HG02610 (cell line): ENCODE data around the gene ADRA2B.

Source experiments
- ATAC-seq: cut with Tn5 transposase; IDR thresholded peaks from one replicate; pipeline ENCODE4 v1.9.1; 2021; ENCODE audit warnings: mild to moderate bottlenecking, moderate library complexity; ENCODE audit not compliant: unreplicated experiment

Gene ADRA2B

DNA sequence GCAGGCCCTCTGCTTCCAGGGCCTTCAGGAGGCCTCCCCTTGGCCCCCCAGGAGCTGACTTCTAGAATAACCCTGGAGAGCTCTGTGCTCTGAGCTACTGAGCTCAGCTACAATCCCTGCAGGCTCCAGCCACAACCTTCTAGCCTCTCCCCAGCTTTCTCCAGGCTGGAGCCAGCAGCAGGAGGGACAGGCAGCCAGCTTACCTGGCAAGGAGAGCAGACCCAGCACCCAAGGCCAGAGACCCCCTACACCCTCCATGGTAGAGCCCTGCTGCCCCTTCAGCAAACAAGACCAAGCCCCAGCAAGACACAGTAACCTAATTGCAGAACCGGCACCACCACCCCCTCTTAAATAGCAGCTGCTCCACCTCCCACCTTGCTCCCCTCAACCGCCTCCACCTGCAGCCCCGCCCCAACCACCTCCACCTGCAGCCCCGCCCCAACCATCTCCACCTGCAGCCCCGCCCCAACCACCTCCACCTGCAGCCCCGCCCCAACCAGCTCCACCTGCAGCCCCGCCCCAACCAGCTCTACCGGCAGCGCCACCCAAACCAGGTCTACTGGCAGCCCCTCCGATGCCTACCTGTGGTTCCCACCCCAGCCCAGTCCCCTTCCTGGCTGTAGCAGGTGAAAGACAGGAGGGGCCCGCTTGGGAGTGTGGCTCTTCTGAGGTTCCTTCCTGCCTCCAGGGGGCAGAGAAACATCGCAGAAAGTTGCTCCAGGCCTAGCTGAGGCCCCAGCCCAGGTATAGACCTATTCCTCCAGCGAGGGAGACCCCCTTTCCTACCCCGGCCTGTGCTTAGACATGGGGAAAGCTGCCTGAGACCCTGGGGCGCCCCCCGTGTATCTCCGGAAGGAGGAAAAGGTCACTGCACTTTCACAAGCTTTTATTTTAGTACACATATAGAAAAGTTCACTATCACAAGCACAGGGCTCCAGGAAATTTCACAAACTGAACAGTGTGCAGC, 22.1 kb upstream of the ADRA2B start, which contains the start of gene ASTL:
ASTL (minus strand) TSS at position 324 of the 967 bp plus-strand sequence; CDS start at position 258, 66 bp downstream.
- peak; percentile 35 for ATAC-seq

DNA sequence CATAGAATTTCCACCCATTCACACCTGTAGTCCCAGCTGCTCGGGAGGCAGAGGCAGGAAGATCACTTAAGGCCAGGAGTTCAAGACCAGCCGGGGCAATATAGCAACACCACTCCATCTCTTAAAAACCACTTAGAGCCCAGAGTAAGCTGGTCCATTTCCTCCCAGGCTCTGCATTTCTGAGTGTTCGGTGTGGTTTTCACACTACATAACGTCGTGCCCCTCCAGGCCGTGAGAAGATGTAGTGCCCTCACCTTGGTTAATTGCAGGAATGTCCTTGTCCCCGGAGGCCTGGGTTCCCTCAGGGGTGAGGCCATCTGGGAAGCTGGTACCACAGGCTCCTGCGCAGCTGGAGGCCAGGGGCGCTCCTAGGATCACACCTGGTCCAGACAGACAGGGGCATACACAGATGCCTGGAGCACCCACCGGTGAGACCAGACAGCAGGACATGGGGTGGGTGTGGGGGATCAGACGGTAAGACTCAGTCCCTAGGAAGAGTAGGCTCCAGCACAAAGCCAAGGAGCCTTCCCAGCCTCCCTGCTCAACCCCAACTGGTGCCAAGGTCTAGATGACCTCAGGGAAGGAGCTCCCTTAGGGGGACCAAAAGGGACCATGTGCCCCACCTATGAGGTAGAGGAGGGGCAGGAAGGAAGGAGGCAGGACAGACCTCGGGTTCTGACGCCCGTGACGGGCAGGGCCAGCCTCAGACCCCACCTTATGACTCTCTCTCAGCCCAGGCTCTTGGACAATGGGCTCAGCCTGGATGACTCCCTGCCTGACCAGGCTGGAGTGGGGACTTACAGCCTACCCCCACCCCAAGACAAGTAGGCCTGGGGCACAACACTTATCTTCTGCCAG, 21.2 kb upstream of the ADRA2B start:
- ATAC-seq, result no peak

- ATAC-seq, result no peak
Measured at GRCh38 chr2:96136129-96136720, 19.9 kb upstream of the ADRA2B start.

DNA sequence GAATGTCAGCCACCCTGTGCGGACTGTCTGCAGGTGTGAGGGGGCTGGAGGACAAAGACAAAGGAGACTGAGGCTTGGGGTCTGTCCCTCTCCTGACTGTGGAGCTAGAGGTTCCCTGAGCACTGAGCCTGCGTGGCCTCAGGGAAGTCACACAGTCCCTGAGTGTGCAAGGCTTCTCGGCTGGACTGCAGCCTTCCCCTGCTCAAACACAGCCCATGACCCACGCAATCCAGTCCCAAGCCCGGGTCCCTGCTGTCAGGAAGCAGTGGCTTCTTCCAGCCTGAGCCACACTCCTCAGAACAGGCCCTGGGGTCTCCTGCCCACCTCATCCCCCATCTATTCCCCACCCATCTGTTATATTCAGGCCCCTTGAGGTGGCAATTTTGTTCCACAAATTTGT, 19.2 kb upstream of the ADRA2B start:
- ATAC-seq, result no peak

DNA sequence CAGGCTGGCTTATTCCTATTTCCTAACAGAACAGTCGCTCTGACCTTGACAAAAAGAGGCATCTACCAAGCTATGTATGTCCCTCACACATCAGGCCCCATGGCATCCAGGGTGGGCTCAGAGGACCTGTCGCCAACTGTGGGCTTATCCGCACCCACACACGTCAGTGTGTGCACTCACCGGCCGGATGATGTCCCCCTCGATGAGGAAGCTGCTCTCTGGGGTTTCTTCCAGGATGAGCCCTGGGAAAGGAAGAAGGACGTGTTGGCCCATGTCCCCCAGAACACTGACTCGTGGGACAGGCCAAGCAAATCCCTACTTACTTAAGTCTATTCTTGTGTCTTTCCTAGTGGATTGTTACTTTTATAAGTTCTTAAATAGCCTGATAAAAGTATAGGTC, 18.8 kb upstream of the ADRA2B start:
- ATAC-seq, result no peak

GRCh38 chr2:96134421-96134820, 18.1 kb upstream of the ADRA2B start:
- ATAC-seq, result no peak

- ATAC-seq, result no peak
Measured at GRCh38 chr2:96131813-96132745, 15.7 kb upstream of the ADRA2B start.

DNA sequence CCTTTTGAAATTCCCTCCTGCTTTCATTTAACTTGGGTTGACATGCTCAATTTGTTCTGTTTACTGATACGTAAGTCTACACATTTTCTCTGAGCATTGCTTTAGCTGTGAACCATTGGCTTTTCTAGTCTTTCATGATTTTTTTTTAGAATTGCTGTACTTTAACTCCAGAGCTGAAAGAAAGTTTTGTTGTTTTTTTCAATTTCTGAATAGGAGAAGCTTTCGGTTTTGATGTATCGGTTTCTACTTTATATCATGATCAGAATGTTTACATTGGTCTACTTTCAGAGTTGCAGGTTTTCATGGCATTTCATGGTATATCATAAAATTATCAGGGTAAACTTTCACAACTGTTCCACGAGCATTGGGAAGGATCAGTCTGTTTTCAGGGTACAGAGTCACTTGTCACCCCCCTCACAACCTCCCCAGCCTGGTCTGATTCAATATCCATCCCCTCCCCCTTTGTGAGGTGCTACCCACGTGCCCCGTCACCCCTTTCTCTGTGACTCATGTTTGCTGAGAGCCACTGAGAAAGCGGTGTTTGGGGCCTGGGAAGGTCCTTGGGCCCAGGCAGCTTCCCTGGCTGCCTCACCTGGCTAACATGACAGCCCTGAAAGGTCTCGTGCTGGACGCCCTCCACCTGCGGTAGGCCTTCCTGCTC, 14.9 kb upstream of the ADRA2B start:
- no peak for ATAC-seq

DNA sequence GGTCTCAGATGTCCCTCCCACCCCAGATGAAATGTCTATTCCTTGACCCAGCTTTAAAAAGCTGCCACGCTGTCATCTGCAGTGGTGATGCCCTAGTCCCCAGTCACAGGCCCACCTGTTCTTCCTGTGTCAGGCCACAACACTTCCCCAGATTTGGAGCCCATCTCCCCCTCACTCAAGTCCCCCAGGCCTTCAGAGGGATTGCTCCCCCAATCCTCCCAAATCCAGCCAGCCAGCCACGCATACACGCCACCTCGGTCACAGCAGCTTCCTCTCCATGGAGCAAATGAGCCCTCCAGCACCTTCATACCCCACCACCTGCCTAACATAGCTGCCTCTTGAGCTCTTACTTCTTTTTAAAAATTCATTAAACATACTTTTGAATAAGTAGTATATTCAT, 14.1 kb upstream of the ADRA2B start:
- ATAC-seq, result no peak

DNA sequence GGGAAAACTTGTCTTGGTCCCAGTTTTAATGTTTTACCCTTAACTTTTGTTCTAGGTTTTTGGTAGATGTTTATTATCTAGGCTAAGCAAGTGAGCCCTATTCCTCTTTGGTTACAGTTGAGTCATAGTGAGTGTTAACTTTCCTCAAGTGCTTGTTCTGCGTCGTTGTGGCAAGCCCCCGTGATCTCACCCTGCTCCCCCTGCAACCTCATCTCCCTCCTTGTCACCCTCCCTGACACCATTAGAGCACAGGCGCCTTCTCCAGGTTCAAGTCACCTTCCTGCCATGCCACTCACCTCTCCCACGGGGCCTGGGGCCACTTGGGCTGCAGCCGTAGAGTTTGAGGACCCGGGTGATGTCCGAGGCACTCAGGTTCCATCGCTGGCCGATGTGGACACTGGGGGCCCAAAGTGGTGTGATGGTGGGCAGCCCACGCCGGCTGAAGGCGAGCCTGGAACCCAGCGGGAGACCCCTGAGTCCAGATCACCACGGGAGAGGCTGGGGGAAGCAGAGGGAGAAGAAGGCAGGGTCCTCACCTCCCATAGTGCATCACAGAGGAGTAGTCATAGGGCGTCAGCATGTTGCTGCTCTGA, 13.3 kb upstream of the ADRA2B start:
- no peak for ATAC-seq

- ATAC-seq, result no peak
Measured at GRCh38 chr2:96128456-96128855, 12.1 kb upstream of the ADRA2B start.

GRCh38 chr2:96124406-96125265, 8.3 kb upstream of the ADRA2B start:
- ATAC-seq, result no peak

GRCh38 chr2:96123936-96124335, 7.6 kb upstream of the ADRA2B start:
- no peak for ATAC-seq

- ATAC-seq, result no peak
Measured at GRCh38 chr2:96123290-96123689, 6.9 kb upstream of the ADRA2B start.

GRCh38 chr2:96122391-96122790, 6.0 kb upstream of the ADRA2B start:
- ATAC-seq, result no peak

DNA sequence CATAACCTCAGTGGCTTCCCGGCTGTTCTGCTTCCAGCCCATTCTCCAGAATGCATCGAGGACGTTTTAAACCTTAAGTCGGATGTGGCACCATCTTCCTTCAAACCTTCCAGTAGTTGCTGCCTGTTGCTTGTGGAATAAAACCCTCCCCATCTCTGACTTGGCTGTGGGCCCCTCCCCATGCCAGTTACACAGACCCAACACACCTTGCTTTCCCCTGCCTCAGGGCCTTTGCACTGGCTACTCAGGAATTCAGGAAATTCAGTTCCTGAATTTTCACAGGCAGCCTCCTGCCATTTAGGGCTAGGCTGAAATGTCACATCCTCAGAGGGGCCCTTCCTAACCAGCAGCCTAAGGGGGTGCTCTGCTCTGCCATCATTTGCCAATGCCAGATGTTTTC, 5.0 kb upstream of the ADRA2B start:
- no peak for ATAC-seq

- ATAC-seq, result no peak
Measured at GRCh38 chr2:96120991-96121390, 4.6 kb upstream of the ADRA2B start.

GRCh38 chr2:96120091-96120720, 3.8 kb upstream of the ADRA2B start:
- no peak for ATAC-seq
